ENCODE measurements around the gene ANKAR. TPM values are rescaled to one million over a fixed set of nuclear protein-coding genes. Genes with fewer than 3 reads are reported as not detected.

Gene ANKAR
- total RNA-seq, 1 experiment from 2014 or later: 1.3 TPM

- TF ChIP-seq TEAD4 (CRISPR knock-in tag; IDR thresholded peaks at IDR 0.05): no peak
- no peak for TF ChIP-seq NR3C1 (CRISPR knock-in tag; conservative IDR thresholded peaks at IDR 0.05; ENCODE audit: low read depth)
- no peak for TF ChIP-seq EMX1 (CRISPR knock-in tag; IDR thresholded peaks at IDR 0.05)
- TF ChIP-seq USF2 (CRISPR knock-in tag; IDR thresholded peaks at IDR 0.05): no peak
These were observed 48.7 kb downstream of the ANKAR start (continued) for GRCh38 chr2:189723192-189723591.

Other genes starting within 250 kb of the ANKAR start
- gene WDR75, start 233.2 kb upstream of the ANKAR start, total RNA-seq (2021): 59.0 to 68.3 TPM (median 64.8 TPM) in 3 replicates
- 0.53 to 0.76 TPM (median 0.57 TPM) in 3 replicates for gene SLC40A1, start 93.9 kb upstream of the ANKAR start, total RNA-seq (2021)
- 30.5 to 34.7 TPM (median 33.3 TPM) in 3 replicates for gene ASNSD1, start 13.2 kb upstream of the ANKAR start, total RNA-seq (2021)
- gene OSGEPL1, start 88.1 kb downstream of the ANKAR start, total RNA-seq (2021): 15.2 to 17.1 TPM (median 16.7 TPM) in 3 replicates
- 38.4 to 40.1 TPM (median 39.9 TPM) in 3 replicates for gene ORMDL1, start 109.7 kb downstream of the ANKAR start, total RNA-seq (2021)
- gene PMS1, start 109.8 kb downstream of the ANKAR start, total RNA-seq (2021): 49.8 to 74.5 TPM (median 69.5 TPM) in 3 replicates

Data from WTC11 (cell line).